ENCODE results near the gene B4GAT1.
"Not testable (repeated sequence)": the region's sequence is repeated elsewhere in the genome, so short reads cannot be mapped to it uniquely, and the experiment has no call there.

B4GAT1 gene

GRCh38 chr11:66324664-66325063 is 22.8 kb downstream of the B4GAT1 start:
- H3K4me2 ChIP-seq (ENCODE audit: low read depth, low read length), result no peak overlapping the region
- no peaks in the 10 kb centered on the region for H4K20me1 ChIP-seq (ENCODE audit: insufficient read depth, low read length)
- H3K9ac ChIP-seq (ENCODE audit: low read length), result no peak overlapping the region
- peaks cover 19% of the 10 kb centered on the region for H3K27me3 ChIP-seq (replicated peaks; ENCODE audit: insufficient read depth, low read length)
- DNase-seq, result no peak
- no peaks in the 10 kb centered on the region for H3K9me2 ChIP-seq (replicated peaks; ENCODE audit: insufficient read depth, low read length)
- TF ChIP-seq, protein P1, sequence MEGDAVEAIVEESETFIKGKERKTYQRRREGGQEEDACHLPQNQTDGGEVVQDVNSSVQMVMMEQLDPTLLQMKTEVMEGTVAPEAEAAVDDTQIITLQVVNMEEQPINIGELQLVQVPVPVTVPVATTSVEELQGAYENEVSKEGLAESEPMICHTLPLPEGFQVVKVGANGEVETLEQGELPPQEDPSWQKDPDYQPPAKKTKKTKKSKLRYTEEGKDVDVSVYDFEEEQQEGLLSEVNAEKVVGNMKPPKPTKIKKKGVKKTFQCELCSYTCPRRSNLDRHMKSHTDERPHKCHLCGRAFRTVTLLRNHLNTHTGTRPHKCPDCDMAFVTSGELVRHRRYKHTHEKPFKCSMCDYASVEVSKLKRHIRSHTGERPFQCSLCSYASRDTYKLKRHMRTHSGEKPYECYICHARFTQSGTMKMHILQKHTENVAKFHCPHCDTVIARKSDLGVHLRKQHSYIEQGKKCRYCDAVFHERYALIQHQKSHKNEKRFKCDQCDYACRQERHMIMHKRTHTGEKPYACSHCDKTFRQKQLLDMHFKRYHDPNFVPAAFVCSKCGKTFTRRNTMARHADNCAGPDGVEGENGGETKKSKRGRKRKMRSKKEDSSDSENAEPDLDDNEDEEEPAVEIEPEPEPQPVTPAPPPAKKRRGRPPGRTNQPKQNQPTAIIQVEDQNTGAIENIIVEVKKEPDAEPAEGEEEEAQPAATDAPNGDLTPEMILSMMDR (IDR thresholded peaks at IDR 0.05; ENCODE audit: low read length), result no peak
- TF ChIP-seq EZH2 (optimal IDR thresholded peaks at IDR 0.05; ENCODE audit: low read depth, low read length) (no peak), EZH2phosphoT487 (IDR thresholded peaks at IDR 0.05; ENCODE audit: low read length) (no peak)
- no peak overlapping the region for H3K27ac ChIP-seq (ENCODE audit: low read length)
- no peaks in the 10 kb centered on the region for H3K9me3 ChIP-seq (replicated peaks; ENCODE audit: insufficient read depth, low read length)
- no peak overlapping the region for H2AFZ ChIP-seq (ENCODE audit: low read length)
- no peaks in the 10 kb centered on the region for H3K4me1 ChIP-seq (ENCODE audit: low read length)
- no peaks in the 10 kb centered on the region for H3K36me3 ChIP-seq (replicated peaks; ENCODE audit: insufficient read depth, low read length)
- no peaks in the 10 kb centered on the region for H3K79me2 ChIP-seq (ENCODE audit: low read length)
- no peaks in the 10 kb centered on the region for H3F3A ChIP-seq (ENCODE audit: insufficient read depth, low read length)
- H3K4me3 ChIP-seq (ENCODE audit: low read length), result no peak overlapping the region

DNA sequence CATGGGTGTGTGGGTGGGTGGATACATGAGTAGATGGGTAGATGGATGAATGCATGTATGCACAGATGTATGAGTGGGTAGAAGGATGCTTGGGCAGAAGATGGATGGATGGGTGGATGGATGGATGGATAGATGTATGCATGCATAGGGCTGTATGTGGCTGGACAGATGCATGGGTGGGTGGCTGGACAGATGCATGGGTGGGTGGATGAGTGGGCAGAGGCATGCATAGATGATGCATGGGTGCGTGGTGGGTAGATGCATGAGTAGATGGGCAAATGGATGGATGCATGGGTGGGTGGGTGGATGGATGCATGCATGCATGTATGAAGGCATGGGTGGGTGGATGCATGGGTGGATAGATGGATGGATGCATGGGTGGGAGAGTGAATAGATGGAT is 23.7 kb downstream of the B4GAT1 start:
- Histone ChIP-seq H3K79me2 (ENCODE audit: low read length) (no peaks in the 10 kb centered on the region), H3K27ac (ENCODE audit: low read length) (no peak overlapping the region), H3K9ac (ENCODE audit: low read length) (no peak overlapping the region), H3K4me3 (ENCODE audit: low read length) (no peak overlapping the region), H2AFZ (ENCODE audit: low read length) (no peak overlapping the region), H4K20me1 (ENCODE audit: insufficient read depth, low read length) (no peaks in the 10 kb centered on the region), H3K9me2 (replicated peaks; ENCODE audit: insufficient read depth, low read length) (no peaks in the 10 kb centered on the region), H3K4me1 (ENCODE audit: low read length) (no peaks in the 10 kb centered on the region), H3K4me2 (ENCODE audit: low read depth, low read length) (no peak overlapping the region), H3K9me3 (replicated peaks; ENCODE audit: insufficient read depth, low read length) (no peaks in the 10 kb centered on the region), H3K36me3 (replicated peaks; ENCODE audit: insufficient read depth, low read length) (no peaks in the 10 kb centered on the region), H3K27me3 (replicated peaks; ENCODE audit: insufficient read depth, low read length) (peaks cover 26% of the 10 kb centered on the region), H3F3A (ENCODE audit: insufficient read depth, low read length) (no peaks in the 10 kb centered on the region)
- no peak for DNase-seq
- TF ChIP-seq EZH2phosphoT487 (IDR thresholded peaks at IDR 0.05; ENCODE audit: low read length) (no peak), EZH2 (optimal IDR thresholded peaks at IDR 0.05; ENCODE audit: low read depth, low read length) (no peak)
- TF ChIP-seq, protein P1 (IDR thresholded peaks at IDR 0.05; ENCODE audit: low read length), result no peak

DNA sequence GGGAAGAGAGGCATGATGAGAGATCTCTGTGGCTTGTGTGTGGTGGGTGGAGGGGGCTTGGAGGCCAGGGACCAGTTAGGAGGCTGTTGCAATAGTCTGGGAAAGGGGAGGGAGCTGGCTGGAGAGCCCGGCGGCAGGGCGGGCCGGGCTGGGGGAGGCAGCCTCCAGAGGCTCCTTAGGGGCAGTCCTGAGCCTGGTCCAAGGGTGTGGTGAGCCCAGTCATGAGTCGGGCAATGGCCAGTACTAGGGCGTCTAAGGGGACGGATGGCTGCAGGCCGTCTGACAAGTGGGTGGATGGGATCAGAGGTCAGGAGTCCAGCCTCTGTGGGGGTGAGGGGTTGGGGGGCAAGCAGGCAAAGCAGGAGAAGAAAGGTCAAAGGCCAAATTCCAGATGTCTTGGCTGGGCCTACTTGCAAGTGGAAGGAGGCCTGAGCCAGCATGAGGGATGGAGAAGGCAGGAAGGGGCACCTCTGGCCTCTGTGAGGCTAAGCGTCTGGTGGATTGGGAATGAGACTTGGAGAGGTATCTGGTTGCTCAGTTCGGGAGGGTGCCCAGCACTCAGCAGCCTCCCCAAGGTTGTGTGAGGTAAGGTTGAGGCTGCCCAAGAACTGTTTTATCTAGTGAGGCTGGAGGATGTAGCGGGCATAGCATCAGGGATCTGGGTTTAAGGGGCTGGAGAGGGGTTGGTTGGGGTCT is 24.5 kb downstream of the B4GAT1 start:
- H2AFZ ChIP-seq (ENCODE audit: low read length), result no peak overlapping the region
- no peak for DNase-seq
- H3K4me1 ChIP-seq (ENCODE audit: low read length), result no peaks in the 10 kb centered on the region

DNA sequence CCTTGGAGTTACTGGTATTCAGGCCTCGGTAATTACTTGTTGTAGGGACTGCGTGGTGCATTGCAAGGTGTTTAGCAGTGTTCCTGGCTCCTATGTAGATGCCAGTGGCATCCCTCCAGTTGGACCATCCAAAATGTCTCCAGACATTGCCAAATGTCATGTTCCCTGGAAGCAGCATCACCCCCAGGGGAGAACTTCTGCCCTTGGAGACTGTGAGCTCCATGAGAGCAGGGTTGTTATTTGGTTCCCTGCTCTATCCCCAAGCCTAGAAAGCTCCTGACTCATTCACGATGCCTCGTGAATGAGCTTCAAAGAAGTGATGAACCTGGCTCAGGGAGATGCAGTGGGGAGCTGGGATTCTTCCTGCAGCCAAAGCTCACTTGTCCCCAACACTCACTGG is 25.8 kb downstream of the B4GAT1 start:
- H3K9me2 ChIP-seq (replicated peaks; ENCODE audit: insufficient read depth, low read length), result no peaks in the 10 kb centered on the region
- H3K9ac ChIP-seq (ENCODE audit: low read length), result no peak overlapping the region
- TF ChIP-seq EZH2 (optimal IDR thresholded peaks at IDR 0.05; ENCODE audit: low read depth, low read length), result no peak
- no peak for TF ChIP-seq EZH2phosphoT487 (IDR thresholded peaks at IDR 0.05; ENCODE audit: low read length)
- TF ChIP-seq, protein P1 (IDR thresholded peaks at IDR 0.05; ENCODE audit: low read length), result no peak
- no peaks in the 10 kb centered on the region for H3K9me3 ChIP-seq (replicated peaks; ENCODE audit: insufficient read depth, low read length)
- H2AFZ ChIP-seq (ENCODE audit: low read length), result no peak overlapping the region
- no peak overlapping the region for H3K4me2 ChIP-seq (ENCODE audit: low read depth, low read length)
- H4K20me1 ChIP-seq (ENCODE audit: insufficient read depth, low read length), result no peaks in the 10 kb centered on the region
- H3K4me3 ChIP-seq (ENCODE audit: low read length), result no peak overlapping the region
- H3F3A ChIP-seq (ENCODE audit: insufficient read depth, low read length), result no peaks in the 10 kb centered on the region
- no peaks in the 10 kb centered on the region for H3K4me1 ChIP-seq (ENCODE audit: low read length)
- H3K27ac ChIP-seq (ENCODE audit: low read length), result no peak overlapping the region
- no peaks in the 10 kb centered on the region for H3K36me3 ChIP-seq (replicated peaks; ENCODE audit: insufficient read depth, low read length)
- no peaks in the 10 kb centered on the region for H3K79me2 ChIP-seq (ENCODE audit: low read length)
- H3K27me3 ChIP-seq (replicated peaks; ENCODE audit: insufficient read depth, low read length), result peaks cover 43% of the 10 kb centered on the region
- DNase-seq, result no peak

More for the DNA sequence above, 24.5 kb downstream of the B4GAT1 start:
- no peaks in the 10 kb centered on the region for H3K9me3 ChIP-seq (replicated peaks; ENCODE audit: insufficient read depth, low read length)
- H3K27ac ChIP-seq (ENCODE audit: low read length), result no peak overlapping the region
- H4K20me1 ChIP-seq (ENCODE audit: insufficient read depth, low read length), result no peaks in the 10 kb centered on the region
- peaks cover 34% of the 10 kb centered on the region for H3K27me3 ChIP-seq (replicated peaks; ENCODE audit: insufficient read depth, low read length)
- H3K9ac ChIP-seq (ENCODE audit: low read length), result no peak overlapping the region
- H3K79me2 ChIP-seq (ENCODE audit: low read length), result no peaks in the 10 kb centered on the region
- no peak for TF ChIP-seq EZH2 (optimal IDR thresholded peaks at IDR 0.05; ENCODE audit: low read depth, low read length)
- no peaks in the 10 kb centered on the region for H3F3A ChIP-seq (ENCODE audit: insufficient read depth, low read length)
- no peak overlapping the region for H3K4me2 ChIP-seq (ENCODE audit: low read depth, low read length)
- H3K9me2 ChIP-seq (replicated peaks; ENCODE audit: insufficient read depth, low read length), result no peaks in the 10 kb centered on the region
- H3K4me3 ChIP-seq (ENCODE audit: low read length), result no peak overlapping the region
- no peaks in the 10 kb centered on the region for H3K36me3 ChIP-seq (replicated peaks; ENCODE audit: insufficient read depth, low read length)

DNA sequence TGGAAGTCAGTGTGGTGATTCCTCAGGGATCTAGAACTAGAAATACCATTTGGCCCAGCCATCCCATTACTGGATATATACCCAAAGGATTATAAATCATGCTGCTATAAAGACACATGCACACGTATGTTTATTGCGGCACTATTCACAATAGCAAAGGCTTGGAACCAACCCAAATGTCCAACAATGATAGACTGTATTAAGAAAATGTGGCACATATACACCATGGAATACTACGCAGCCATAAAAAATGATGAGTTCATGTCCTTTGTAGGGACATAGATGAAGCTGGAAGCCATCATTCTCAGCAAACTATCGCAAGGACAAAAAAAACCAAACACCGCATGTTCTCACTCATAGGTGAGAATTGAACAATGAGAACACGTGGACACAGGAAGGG is 26.7 kb downstream of the B4GAT1 start:
- not testable (repeated sequence) for H3K4me2 ChIP-seq (ENCODE audit: low read depth, low read length); H3K9me3 ChIP-seq (replicated peaks; ENCODE audit: insufficient read depth, low read length); H2AFZ ChIP-seq (ENCODE audit: low read length); H3K79me2 ChIP-seq (ENCODE audit: low read length); H3K9ac ChIP-seq (ENCODE audit: low read length); H3K4me1 ChIP-seq (ENCODE audit: low read length); H3F3A ChIP-seq (ENCODE audit: insufficient read depth, low read length); H3K27ac ChIP-seq (ENCODE audit: low read length); DNase-seq; H4K20me1 ChIP-seq (ENCODE audit: insufficient read depth, low read length); H3K9me2 ChIP-seq (replicated peaks; ENCODE audit: insufficient read depth, low read length); H3K36me3 ChIP-seq (replicated peaks; ENCODE audit: insufficient read depth, low read length); H3K4me3 ChIP-seq (ENCODE audit: low read length)
- H3K27me3 ChIP-seq (replicated peaks; ENCODE audit: insufficient read depth, low read length), result peaks cover 52% of the 10 kb centered on the region

All from MM.1S (cell line).